Measurements from ENCODE around the gene PIWIL1. TPM values are rescaled to one million over a fixed set of nuclear protein-coding genes. Genes with fewer than 3 reads are reported as not detected.

The PIWIL1 gene
- total RNA-seq, 1 experiment from 2014 or later: not detected

DNA sequence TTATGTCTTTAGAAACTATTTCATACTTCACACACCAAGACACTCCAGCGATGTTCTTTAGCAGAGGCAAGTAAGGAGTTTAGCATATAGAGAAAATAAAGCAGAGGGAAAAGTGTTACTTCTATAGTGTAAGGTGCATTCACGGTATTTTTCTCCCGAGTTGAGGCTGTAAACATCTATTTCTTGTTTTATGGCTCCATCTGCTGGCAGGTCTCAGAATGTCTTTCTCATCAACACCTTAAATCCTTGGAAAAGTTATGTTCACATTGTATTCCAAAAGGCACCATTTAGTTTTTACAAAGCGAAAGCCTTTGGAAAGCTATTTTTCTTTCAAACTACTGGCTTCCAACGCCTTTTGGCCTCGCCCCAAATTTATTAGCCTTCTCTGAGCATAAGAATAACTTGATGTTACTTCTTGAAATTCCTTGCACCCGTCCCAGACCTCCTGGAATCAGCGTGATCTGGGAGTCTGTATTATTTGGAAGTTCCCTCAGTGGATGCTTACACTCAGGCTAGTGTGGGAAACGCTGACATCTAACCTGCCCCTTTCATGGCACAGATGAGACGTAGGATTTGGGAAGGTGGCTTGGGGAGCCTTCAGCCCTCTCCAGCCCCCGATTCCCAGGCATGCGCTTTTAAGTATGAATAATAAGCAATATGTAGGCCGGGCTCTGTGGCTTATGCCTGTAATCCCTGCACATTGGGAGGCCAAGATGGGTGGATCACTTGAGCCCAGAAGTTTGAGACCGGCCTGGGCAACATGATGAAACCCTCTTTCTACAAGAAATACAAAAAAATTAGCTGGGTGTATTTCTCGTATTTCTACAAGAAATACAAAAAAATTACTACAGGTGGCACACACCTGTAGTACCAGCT is 1.9 kb upstream of the PIWIL1 start:
- POLR2A ChIA-PET: interaction anchor here (0.7 kb wide), 1 partner anchor 1367 kb away, joined by 3 read pairs; no protein-coding TSS in a partner anchor
- TF ChIP-seq, protein P1, sequence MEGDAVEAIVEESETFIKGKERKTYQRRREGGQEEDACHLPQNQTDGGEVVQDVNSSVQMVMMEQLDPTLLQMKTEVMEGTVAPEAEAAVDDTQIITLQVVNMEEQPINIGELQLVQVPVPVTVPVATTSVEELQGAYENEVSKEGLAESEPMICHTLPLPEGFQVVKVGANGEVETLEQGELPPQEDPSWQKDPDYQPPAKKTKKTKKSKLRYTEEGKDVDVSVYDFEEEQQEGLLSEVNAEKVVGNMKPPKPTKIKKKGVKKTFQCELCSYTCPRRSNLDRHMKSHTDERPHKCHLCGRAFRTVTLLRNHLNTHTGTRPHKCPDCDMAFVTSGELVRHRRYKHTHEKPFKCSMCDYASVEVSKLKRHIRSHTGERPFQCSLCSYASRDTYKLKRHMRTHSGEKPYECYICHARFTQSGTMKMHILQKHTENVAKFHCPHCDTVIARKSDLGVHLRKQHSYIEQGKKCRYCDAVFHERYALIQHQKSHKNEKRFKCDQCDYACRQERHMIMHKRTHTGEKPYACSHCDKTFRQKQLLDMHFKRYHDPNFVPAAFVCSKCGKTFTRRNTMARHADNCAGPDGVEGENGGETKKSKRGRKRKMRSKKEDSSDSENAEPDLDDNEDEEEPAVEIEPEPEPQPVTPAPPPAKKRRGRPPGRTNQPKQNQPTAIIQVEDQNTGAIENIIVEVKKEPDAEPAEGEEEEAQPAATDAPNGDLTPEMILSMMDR (IDR thresholded peaks at IDR 0.05; ENCODE audit: unreplicated experiment): peak; percentile 71
- Mint-ChIP-seq H3K9me3 (ENCODE audit: unreplicated experiment) (no peaks in the 10 kb centered on the region), H3K4me1 (ENCODE audit: insufficient read depth, unreplicated experiment) (peaks cover 18% of the 10 kb centered on the region), H3K27ac (ENCODE audit: low read depth, unreplicated experiment) (no peak overlapping the region), H3K36me3 (ENCODE audit: insufficient read depth, unreplicated experiment) (no peaks in the 10 kb centered on the region), H3K27me3 (ENCODE audit: insufficient read depth, unreplicated experiment) (peaks cover 12% of the 10 kb centered on the region), H3K4me3 (ENCODE audit: unreplicated experiment) (no peak overlapping the region)
- peak; percentile 60 for DNase-seq (ENCODE audit: unreplicated experiment)
- BruUV-seq (replicated peaks): no TSS peak
- CTCF ChIA-PET: interaction anchor here (0.7 to 2.9 kb wide), 29 partner anchors 8 to 1559 kb away, joined by 3 to 61 read pairs (median 4); no protein-coding TSS in a partner anchor
- intact Hi-C loops (cut with micrococcal nuclease): loop anchor here (1.0 to 10.0 kb wide), 5 partner anchors 54 to 413 kb away; partner anchors contain the start of gene FZD10

GRCh38 chr12:130336723-130337487 is 782 bp upstream of the PIWIL1 start:
- no peak for DNase-seq (ENCODE audit: unreplicated experiment)
- TF ChIP-seq, protein P1 (IDR thresholded peaks at IDR 0.05; ENCODE audit: unreplicated experiment): no peak
- Mint-ChIP-seq H3K4me1 (ENCODE audit: insufficient read depth, unreplicated experiment) (peaks cover 18% of the 10 kb centered on the region), H3K27ac (ENCODE audit: low read depth, unreplicated experiment) (no peak overlapping the region), H3K9me3 (ENCODE audit: unreplicated experiment) (peaks cover 11% of the 10 kb centered on the region), H3K36me3 (ENCODE audit: insufficient read depth, unreplicated experiment) (no peaks in the 10 kb centered on the region), H3K27me3 (ENCODE audit: insufficient read depth, unreplicated experiment) (peaks cover 12% of the 10 kb centered on the region), H3K4me3 (ENCODE audit: unreplicated experiment) (no peak overlapping the region)
- BruUV-seq (replicated peaks): no TSS peak
- ChIA-PET CTCF (interaction anchor here (0.5 to 2.9 kb wide), 18 partner anchors 11 to 1555 kb away, joined by 3 to 61 read pairs (median 4); no protein-coding TSS in a partner anchor), POLR2A (no interaction called here)
- intact Hi-C loops (cut with micrococcal nuclease): loop anchor here (5.0 to 10.0 kb wide), 2 partner anchors 172 to 310 kb away; partner anchors contain the start of gene FZD10

DNA sequence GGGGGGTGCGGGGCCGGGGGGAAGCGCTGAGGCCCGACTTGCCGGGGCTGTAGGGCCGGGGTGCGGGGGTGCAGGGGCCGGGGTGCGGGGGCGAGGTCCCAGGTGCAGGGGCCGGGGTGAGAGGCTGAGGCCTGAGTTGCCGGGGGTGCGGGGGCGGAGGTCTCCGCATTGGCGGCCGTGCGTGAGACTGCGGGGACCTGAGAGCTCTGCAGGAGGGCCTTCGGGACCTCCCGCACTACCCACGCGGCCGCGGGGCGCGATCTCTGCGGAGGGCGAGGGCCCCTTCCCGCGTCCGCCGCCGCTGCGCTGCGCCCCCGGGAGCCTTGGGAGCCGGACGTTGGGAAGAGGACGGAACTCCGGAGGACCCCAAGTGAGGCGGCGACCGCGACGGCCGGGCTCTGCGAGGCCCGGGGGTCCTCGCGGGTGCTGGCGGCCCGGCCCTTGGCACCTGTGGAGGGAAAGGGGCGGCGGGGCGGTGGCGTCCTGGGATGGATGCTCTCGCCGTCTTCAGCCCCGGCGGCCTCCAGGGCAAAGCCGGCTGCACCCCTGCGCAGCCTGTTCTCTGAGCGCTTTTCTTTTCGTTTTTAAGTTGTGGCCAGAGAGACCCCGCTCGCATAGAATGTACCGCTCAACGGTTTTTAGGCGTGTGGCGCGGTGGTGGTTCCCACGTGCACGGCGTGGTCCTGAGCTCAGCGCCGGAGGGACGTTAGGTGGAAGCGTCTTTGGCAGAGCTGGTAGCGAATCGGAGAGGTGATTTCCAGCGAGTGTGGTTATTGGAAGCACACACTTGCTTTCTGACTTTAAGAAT is 1.3 kb downstream of the PIWIL1 start:
- no peak overlapping the region for H3K27ac Mint-ChIP-seq (ENCODE audit: low read depth, unreplicated experiment)
- intact Hi-C loops (cut with micrococcal nuclease): loop anchor here (1.0 to 10.0 kb wide), 3 partner anchors 174 to 312 kb away; partner anchors contain the start of gene FZD10
- no TSS peak for BruUV-seq (replicated peaks)

More for the DNA sequence above, 1.3 kb downstream of the PIWIL1 start:
- H3K4me1 Mint-ChIP-seq (ENCODE audit: insufficient read depth, unreplicated experiment): peaks cover 18% of the 10 kb centered on the region
- H3K4me3 Mint-ChIP-seq (ENCODE audit: unreplicated experiment): no peak overlapping the region
- TF ChIP-seq, protein P1 (IDR thresholded peaks at IDR 0.05; ENCODE audit: unreplicated experiment): no peak
- H3K9me3 Mint-ChIP-seq (ENCODE audit: unreplicated experiment): peaks cover 11% of the 10 kb centered on the region
- ChIA-PET CTCF (interaction anchor here (0.9 to 3.6 kb wide), 5 partner anchors 12 to 408 kb away, joined by 5 to 12 read pairs (median 6); no protein-coding TSS in a partner anchor), POLR2A (no interaction called here)
- no peaks in the 10 kb centered on the region for H3K27me3 Mint-ChIP-seq (ENCODE audit: insufficient read depth, unreplicated experiment)
- DNase-seq (ENCODE audit: unreplicated experiment): no peak
- no peaks in the 10 kb centered on the region for H3K36me3 Mint-ChIP-seq (ENCODE audit: insufficient read depth, unreplicated experiment)

Measured in MCF 10A (cell line).